RKO (cell line): ENCODE measurements around the gene ZNF227.
A peak's percentile ranks its signal among the peaks of the same experiment; 100 is the strongest.
"Not testable (repeated sequence)": the region's sequence is repeated elsewhere in the genome, so short reads cannot be mapped to it uniquely, and the experiment has no call there.

Source experiments
- DNase-seq: peaks from one replicate; pipeline ENCODE4 v3.0.0-alpha.2; 2016; ENCODE audit warnings: low spot score

The ZNF227 gene

DNA sequence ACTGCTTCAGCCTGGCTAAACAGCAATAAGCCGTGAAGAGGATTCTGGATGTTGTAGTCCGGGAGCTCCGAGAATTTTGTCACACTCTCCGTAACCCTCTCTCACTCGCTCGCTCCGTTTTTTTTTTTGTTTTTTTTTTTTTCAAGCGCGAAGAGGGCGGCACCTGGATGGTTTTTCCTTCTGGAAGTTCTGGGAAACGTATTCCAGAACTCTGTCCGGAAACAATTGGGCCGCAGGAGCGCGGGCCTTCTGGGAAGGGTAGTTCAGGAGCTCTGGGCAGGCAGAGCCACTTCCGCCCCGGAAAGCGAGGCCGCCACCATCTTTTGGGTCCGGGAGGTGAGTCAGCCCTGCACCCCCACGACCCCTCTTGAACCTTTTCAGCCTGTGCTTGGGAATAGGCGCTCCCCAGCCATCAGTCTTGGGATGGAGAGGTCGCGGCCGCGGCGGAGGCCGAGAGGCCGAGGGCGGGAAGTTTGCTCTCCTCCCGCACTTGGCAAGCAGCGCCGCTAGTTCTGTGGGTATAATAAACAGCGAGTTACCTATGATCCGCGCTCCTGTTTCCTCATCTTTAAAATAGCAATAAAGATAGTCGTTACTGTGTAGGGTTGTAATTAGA lies at the start of gene ZNF227:
TSS of gene ZNF227 (plus strand) at position 283 of the 616 bp plus-strand sequence. CDS start 5,261 bp downstream, outside the sequence.
- peak; percentile 98 for DNase-seq

DNA sequence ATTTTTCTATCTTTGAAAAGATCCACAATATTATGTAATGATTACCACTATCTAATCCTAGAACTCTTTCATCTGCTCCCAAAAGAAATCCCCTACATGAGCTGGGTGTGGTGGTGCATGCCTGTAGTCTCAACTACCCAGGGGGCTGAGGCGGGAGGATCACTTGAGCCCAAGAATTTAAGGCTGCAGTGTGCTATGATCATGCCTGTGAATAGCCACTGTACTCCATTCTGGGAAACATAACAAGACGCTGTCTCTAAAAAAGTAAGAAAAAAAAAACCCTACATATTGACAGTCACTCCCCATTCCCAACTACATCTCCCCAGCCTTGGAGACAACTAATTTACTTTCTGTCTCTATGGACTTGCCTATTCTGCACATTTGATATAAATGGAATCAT lies 48.5 kb upstream of the ZNF227 start:
- DNase-seq = no peak

DNA sequence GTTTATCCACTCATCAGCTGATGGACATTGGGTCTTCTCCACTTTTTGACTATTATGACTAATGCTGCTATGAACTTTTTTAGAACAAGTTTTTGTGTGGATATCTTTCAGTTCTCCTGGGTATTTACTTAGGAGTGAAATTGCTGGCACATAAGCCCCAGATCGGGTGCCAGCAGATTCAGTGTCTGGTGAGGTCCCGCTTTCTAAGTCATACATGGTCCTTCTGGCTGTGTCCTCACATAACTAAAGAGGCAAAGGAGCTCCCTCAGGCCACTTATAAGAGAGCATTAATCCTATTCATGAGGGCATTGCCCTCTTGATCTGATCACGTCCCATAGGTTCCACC lies 48.0 kb upstream of the ZNF227 start:
- DNase-seq = no peak

- DNase-seq = peak; percentile 100
Observed at GRCh38 chr19:44164673-44165512, 47.4 kb upstream of the ZNF227 start, which contains the start of gene ZNF226. TSS of gene ZNF226 (plus strand) at chr19:44165100. CDS start at chr19:44170081, 4,981 bp downstream.

GRCh38 chr19:44170660-44171059 lies 41.7 kb upstream of the ZNF227 start:
- not testable (repeated sequence) for DNase-seq

DNA sequence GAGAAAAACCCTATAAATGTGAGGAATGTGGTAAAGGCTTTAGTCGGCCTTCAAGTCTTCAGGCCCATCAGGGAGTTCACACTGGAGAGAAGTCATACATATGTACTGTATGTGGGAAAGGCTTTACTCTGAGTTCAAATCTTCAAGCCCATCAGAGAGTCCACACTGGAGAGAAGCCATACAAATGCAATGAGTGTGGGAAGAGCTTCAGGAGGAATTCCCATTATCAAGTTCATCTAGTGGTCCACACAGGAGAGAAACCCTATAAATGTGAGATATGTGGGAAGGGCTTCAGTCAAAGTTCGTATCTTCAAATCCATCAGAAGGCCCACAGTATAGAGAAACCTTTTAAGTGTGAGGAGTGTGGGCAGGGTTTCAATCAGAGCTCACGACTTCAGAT lies 35.7 kb upstream of the ZNF227 start:
- DNase-seq = no peak

DNA sequence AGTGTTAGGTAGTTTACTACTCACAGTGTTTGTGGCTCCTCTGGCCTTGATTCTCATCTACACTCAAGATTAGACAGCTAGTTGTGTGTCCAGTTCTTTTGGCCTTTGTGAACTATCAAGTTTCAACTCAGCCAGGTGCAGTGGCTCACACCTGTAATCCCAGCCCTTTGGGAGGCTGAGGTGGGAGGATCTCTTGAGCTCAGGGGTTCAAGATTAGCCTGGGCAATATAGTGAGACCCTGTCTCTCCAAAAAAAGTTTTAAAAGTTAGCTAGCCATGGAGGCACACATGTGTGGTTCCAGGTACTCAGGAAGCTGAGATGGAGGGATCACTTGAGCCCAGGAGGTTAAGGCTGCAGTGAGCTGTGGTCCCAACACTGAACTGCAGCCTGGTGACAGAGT lies 31.4 kb upstream of the ZNF227 start:
- no peak for DNase-seq

- no peak for DNase-seq
Observed at GRCh38 chr19:44182145-44182544, 30.2 kb upstream of the ZNF227 start.

GRCh38 chr19:44190020-44190419 lies 22.3 kb upstream of the ZNF227 start:
- no peak for DNase-seq

GRCh38 chr19:44192127-44192526 lies 20.2 kb upstream of the ZNF227 start:
- no peak for DNase-seq

GRCh38 chr19:44196772-44197171 lies 15.6 kb upstream of the ZNF227 start:
- DNase-seq = no peak

GRCh38 chr19:44202470-44202869 lies 9.9 kb upstream of the ZNF227 start:
- no peak for DNase-seq

DNA sequence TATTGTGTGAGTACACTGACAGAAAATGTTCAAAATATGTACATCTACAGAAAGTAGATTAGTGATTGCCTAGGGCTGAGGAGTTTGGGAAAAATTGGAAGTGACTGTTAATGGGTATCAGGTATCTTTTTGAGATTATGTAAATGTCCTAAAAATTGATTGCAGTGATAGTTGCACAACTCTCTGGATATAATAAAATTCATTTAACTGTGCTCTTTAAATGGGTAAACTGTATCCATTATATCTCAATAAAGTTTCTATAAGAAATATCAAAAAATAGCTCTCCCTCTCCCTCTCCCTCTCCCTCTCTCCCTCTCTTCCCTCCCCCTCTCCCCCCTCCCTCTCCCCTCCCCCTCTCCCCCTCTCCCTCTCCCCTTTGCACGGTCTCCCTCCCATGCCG lies 9.4 kb upstream of the ZNF227 start:
- no peak for DNase-seq

DNA sequence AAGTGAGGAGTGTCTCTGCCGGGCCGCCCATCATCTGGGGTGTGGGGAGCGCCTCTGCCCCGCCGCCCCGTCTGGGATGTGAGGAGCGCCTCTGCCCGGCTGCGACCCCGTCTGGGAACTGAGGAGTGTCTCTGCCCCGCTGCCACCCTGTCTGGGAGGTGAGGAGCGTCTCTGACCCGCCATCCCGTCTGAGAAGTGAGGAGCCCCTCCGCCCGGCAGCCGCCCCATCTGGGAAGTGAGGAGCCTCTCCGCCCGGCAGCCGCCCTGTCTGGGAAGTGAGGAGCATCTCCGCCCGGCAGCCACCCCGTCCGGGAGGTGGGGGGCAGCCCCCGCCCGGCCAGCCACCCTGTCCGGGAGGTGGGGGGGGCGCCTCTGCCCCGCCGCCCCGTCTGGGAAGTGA lies 8.5 kb upstream of the ZNF227 start:
- not testable (repeated sequence) for DNase-seq

DNA sequence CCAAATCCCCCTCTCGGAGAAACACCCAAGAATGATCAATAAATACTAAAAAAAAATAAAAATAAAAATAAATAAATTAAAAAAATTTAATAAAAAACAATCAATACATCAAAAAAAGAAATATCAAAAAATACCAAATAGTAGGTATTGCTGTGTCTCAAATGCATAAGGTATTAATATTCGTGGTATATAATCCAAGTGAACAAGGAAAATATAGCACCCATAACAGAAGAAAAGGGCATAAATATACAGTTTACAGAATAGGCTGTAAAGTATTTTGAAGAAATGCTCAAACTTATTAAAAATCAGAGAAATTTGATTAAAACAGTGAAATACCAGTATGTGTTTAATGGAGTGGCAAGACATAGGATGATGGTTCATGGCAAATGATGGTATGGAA lies 7.6 kb upstream of the ZNF227 start:
- DNase-seq = no peak

DNA sequence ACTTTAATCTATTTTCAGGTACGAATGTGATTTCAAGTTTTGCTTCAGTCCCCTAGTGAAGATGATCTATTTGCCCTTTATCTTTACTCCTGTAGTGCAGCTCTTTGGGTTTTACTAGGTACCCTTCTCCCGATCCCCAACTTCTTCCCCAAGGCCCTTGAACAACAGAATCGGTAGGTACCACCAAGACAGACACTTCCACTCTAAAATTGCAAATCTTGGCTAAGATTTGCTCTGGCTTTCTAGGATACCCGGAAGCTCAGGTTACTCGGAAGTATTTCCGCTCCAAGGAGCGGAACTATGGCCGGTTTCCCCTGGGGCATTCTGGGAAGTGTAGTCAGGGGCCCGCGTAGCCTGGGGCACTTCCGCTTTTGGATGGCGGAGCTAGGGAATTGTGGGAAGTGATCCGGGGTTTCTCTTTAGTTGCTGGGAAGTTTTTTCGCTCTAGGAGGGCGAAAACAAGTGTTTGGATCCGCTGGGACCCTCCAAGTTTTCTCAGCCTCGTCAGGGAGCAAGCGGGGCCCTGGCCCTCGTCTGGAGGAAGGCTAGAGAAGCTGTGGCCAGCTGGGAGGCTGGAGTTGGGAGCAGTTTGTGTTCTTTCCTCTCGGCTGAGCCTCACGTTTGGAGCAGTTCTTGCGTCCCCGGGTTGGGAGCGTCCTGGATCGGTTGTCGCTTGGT lies 5.1 kb upstream of the ZNF227 start:
- peak; percentile 96 for DNase-seq

DNA sequence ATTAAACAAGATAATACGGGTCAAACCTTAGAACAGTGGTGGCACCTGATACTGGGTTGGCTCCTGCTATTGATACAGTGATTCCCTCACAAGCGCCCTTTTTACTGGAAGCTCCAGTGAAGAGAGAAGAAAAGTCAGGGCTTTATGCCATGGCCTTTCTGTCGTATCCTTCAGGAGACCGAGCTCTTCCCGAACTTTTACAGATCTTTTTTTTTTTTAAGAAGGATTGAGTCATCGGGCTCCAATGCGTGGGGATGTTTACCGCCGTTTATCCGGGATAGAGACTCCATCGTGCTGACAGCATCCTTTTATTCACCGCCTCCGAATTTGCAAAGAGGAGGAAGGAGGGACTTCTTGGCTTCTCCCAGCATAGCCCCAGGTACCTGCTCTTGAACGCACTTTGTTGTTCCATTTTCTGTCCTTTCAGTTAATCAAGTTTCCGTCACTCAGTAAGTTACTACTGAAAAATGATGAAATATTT lies 574 bp downstream of the ZNF227 start:
- DNase-seq = peak; percentile 85

GRCh38 chr19:44219926-44220325 lies 7.6 kb downstream of the ZNF227 start:
- not testable (repeated sequence) for DNase-seq

DNA sequence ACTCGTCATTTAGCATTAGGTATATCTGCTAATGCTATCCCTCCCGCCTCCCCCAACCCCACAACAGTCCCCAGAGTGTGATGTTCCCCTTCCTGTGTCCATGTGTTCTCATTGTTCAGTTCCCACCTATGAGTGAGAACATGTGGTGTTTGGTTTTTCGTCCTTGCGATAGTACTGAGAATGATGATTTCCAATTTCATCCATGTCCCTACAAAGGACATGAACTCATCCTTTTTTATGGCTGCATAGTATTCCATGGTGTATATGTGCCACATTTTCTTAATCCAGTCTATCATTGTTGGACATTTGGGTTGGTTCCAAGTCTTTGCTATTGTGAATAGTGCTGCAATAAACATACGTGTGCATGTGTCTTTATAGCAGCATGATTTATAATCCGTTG lies 8.4 kb downstream of the ZNF227 start:
- DNase-seq = not testable (repeated sequence)

DNA sequence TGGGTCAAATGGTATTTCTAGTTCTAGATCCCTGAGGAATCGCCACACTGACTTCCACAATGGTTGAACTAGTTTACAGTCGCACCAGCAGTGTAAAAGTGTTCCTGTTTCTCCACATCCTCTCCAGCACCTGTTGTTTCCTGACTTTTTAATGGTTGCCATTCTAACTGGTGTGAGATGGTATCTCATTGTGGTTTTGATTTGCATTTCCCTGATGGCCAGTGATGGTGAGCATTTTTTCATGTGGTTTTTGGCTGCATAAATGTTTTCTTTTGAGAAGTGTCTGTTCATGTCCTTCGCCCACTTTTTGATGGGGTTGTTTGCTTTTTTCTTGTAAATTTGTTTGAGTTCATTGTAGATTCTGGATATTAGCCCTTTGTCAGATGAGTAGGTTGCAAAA lies 9.0 kb downstream of the ZNF227 start:
- DNase-seq = not testable (repeated sequence)

DNA sequence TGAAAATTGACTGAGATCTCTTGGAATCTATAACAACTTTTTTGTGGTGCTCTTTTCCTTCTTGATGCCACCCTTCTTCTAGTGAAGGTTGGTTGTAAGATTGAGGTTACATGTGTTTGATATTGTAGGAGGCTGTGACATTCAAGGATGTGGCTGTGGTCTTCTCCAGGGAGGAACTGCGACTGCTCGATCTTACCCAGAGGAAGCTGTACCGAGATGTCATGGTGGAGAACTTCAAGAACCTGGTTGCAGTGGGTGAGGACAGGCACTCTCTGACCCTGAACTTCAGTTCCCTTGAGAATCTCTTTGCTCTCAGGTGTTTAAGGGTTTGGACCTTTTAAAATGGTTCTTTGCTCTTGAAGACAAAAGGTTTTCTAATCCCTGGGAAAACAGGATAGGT lies 16.0 kb downstream of the ZNF227 start:
- no peak for DNase-seq

DNA sequence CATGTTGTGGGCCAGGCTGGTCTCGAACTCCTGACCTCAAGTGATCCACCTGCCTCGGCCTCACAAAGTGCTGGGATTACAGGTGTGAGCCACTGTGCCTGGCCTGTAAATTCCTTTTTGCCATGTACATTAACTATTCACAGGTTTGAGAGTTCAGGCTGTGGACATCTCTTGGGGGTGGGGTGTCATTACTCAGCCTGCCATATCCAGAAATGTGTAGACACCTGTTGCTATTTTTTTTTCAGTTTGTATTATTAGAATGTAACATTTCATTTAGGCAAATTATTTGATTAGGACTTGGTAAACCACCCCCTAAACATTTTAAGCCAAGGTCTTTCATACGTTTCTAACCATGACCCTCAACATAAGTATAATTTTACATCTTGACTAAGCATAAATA lies 20.5 kb downstream of the ZNF227 start:
- DNase-seq = no peak

DNA sequence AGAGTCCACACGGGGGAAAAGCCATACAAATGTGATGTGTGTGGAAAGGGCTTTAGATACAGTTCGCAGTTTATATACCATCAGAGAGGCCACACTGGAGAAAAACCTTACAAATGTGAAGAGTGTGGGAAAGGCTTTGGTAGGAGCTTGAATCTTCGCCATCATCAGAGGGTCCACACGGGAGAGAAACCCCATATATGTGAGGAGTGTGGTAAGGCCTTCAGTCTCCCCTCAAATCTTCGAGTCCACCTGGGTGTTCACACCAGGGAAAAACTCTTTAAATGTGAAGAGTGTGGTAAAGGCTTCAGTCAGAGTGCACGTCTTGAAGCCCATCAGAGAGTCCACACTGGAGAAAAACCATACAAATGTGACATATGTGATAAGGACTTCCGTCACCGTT lies 24.1 kb downstream of the ZNF227 start:
- DNase-seq = no peak
